K562 (cell line): ENCODE results near the gene ROMO1. TPM values are rescaled to one million over a fixed set of nuclear protein-coding genes. Genes with fewer than 3 reads are reported as not detected.

ENCODE experiments used
- ARHGAP35 ChIP-seq: fragments of 450-650 bp; IDR thresholded peaks from 2 replicates; pipeline ENCODE4 v1.6.1; 2018; ENCODE audit not compliant: partially characterized antibody
- CBX8 ChIP-seq: fragments of 200-600 bp; sonication (generic); IDR thresholded peaks from 2 replicates; pipeline ENCODE4 v1.6.1; 2012; ENCODE audit warnings: borderline replicate concordance, mixed run types, low read depth, mild to moderate bottlenecking, moderate library complexity, mixed read lengths, low read length, control low read depth, inconsistent platforms; ENCODE audit not compliant: poor library complexity, severe bottlenecking; ENCODE audit errors: extremely low read depth
- HMG20A ChIP-seq: fragments of 450-650 bp; formaldehyde crosslinking; conservative IDR thresholded peaks from 2 replicates; pipeline ENCODE4 v1.4.0; 2020; ENCODE audit warnings: mild to moderate bottlenecking, mixed read lengths
- HMGN3 ChIP-seq: IDR thresholded peaks from 2 replicates; pipeline ENCODE4 v1.6.1; 2011; ENCODE audit warnings: borderline replicate concordance, low read depth, mild to moderate bottlenecking, mixed read lengths, low read length; ENCODE audit not compliant: insufficient read length; ENCODE audit errors: extremely low read depth
- ID3 ChIP-seq, 2 experiments: fragments of 250-450 bp in 1 of 2; fragments of 450-650 bp in 1 of 2; sonication (Bioruptor Pico) in 1 of 2; IDR thresholded peaks; 2 replicates each; pipeline versions ENCODE4 v1.6.1 to v1.8.0; 2016 to 2021; ENCODE audit warnings: mild to moderate bottlenecking in 2 of 2, moderate library complexity in 2 of 2, missing compliant biosample characterization in 1 of 2, missing genetic modification characterization in 1 of 2
- IRF2 ChIP-seq: sonication (generic); formaldehyde crosslinking; IDR thresholded peaks from 2 replicates; pipeline ENCODE4 v1.8.1; 2022; ENCODE audit warnings: mild to moderate bottlenecking, missing genetic modification reagents
- MAFF ChIP-seq: IDR thresholded peaks from 2 replicates; pipeline ENCODE4 v1.6.1; 2012; ENCODE audit warnings: low read length, improper control_type of control experiment
- MAFK ChIP-seq: IDR thresholded peaks from 2 replicates; pipeline ENCODE4 v1.6.1; 2011; ENCODE audit warnings: low read length, improper control_type of control experiment
- NFRKB ChIP-seq: fragments of 450-650 bp; IDR thresholded peaks from 2 replicates; pipeline ENCODE4 v1.6.1; 2016; ENCODE audit warnings: low read depth
- POLR2A ChIP-seq: fragments of 450-650 bp; conservative IDR thresholded peaks from 2 replicates; pipeline ENCODE4 v1.6.1; 2016
- POLR2B ChIP-seq: fragments of 450-650 bp; IDR thresholded peaks from 2 replicates; pipeline ENCODE4 v1.6.1; 2018; ENCODE audit warnings: low read depth; ENCODE audit not compliant: partially characterized antibody
- RBBP5 ChIP-seq: fragments of 200-600 bp; sonication (generic); IDR thresholded peaks from 2 replicates; pipeline ENCODE4 v1.6.1; 2012; ENCODE audit warnings: borderline replicate concordance, mild to moderate bottlenecking, low read length, control low read depth, inconsistent platforms; ENCODE audit not compliant: insufficient read depth, poor library complexity, severe bottlenecking
- RBM15 ChIP-seq: fragments of 200-400 bp; formaldehyde crosslinking; IDR thresholded peaks from 2 replicates; pipeline ENCODE4 v1.6.1; 2018; ENCODE audit warnings: mild to moderate bottlenecking, low read length, moderate library complexity; ENCODE audit not compliant: insufficient read depth
- RFX5 ChIP-seq: IDR thresholded peaks from 2 replicates; pipeline ENCODE4 v1.6.1; 2011; ENCODE audit warnings: low read depth, mild to moderate bottlenecking, improper control_type of control experiment, low read length
- SNRNP70 ChIP-seq: fragments of 200-400 bp; formaldehyde crosslinking; optimal IDR thresholded peaks from 2 replicates; pipeline ENCODE3; 2017; ENCODE audit warnings: low read depth, low read length
- TCF7L2 ChIP-seq: fragments of 150-350 bp; IDR thresholded peaks from 2 replicates; pipeline ENCODE4 v1.6.1; 2016; ENCODE audit warnings: low read depth, mild to moderate bottlenecking, low read length, moderate library complexity
- TEAD2 ChIP-seq: fragments of 450-650 bp; IDR thresholded peaks from 2 replicates; pipeline ENCODE4 v1.6.1; 2016; ENCODE audit warnings: missing genetic modification characterization, control low read depth, missing compliant biosample characterization
- TRIM28 ChIP-seq: fragments of 450-650 bp; IDR thresholded peaks from 2 replicates; pipeline ENCODE4 v1.6.1; 2017
- WHSC1 ChIP-seq: IDR thresholded peaks from one replicate; pipeline ENCODE4 v1.6.1; 2012; ENCODE audit warnings: low read length, control low read depth, inconsistent platforms
- ZBTB33 ChIP-seq: sonication (generic); formaldehyde crosslinking; IDR thresholded peaks from 2 replicates; pipeline ENCODE4 v1.8.1; 2023; ENCODE audit warnings: mild to moderate bottlenecking, missing genetic modification reagents
- ZC3H11A ChIP-seq: IDR thresholded peaks from 2 replicates; pipeline ENCODE4 v1.6.1; 2012; ENCODE audit warnings: low read depth, low read length, improper control_type of control experiment
- ZFX ChIP-seq: sonication (generic); formaldehyde crosslinking; IDR thresholded peaks from 2 replicates; pipeline ENCODE4 v1.8.0; 2022; ENCODE audit warnings: mild to moderate bottlenecking, missing genetic modification reagents, moderate library complexity
- ZNF121 ChIP-seq: sonication (generic); formaldehyde crosslinking; conservative IDR thresholded peaks from 2 replicates; pipeline ENCODE4 v1.8.0; 2022; ENCODE audit warnings: missing genetic modification reagents
- ZNF184 ChIP-seq: sonication (generic); formaldehyde crosslinking; IDR thresholded peaks from 2 replicates; pipeline ENCODE4 v1.5.0; 2020; ENCODE audit warnings: missing genetic modification reagents
- ZNF197 ChIP-seq: fragments of 200-800 bp; sonication (Bioruptor generic); IDR thresholded peaks from 2 replicates; pipeline ENCODE4 v1.6.1; 2016; ENCODE audit warnings: low read depth, missing genetic modification characterization, missing compliant biosample characterization
- ZNF224 ChIP-seq: sonication (generic); formaldehyde crosslinking; IDR thresholded peaks from 2 replicates; pipeline ENCODE4 v1.8.0; 2022; ENCODE audit warnings: mild to moderate bottlenecking, missing genetic modification reagents
- ZNF282 ChIP-seq: sonication (generic); formaldehyde crosslinking; IDR thresholded peaks from 2 replicates; pipeline ENCODE4 v1.8.1; 2023; ENCODE audit warnings: missing genetic modification reagents
- ZNF324 ChIP-seq: fragments of 250-450 bp; sonication (Bioruptor Pico); IDR thresholded peaks from 2 replicates; pipeline ENCODE4 v1.4.0; 2020; ENCODE audit warnings: mild to moderate bottlenecking
- ZNF347 ChIP-seq: fragments of 450-650 bp; formaldehyde crosslinking; IDR thresholded peaks from 2 replicates; pipeline ENCODE4 v1.4.0; 2020; ENCODE audit warnings: low read depth, mild to moderate bottlenecking, moderate library complexity
- polyA plus RNA-seq, 8 experiments: library from polyadenylated mRNA; depleted of rRNA in 4 of 8; stranded (reverse) in 5 of 8; unstranded in 3 of 8; fragments of >200 nt; fragmentation: Nextera tagmentation in 2 of 8; fragmentation: Illumina TruSeq in 1 of 8; extraction: Ambion mirVana in 2 of 8; extraction: Trizol in 1 of 8; gene quantifications; 2 replicates each; pipeline versions ENCODE4 v1.2.1 to v1.2.3, GENCODE V29; 2011 to 2014; ENCODE audit warnings: inconsistent platforms in 1 of 8, missing spikeins in 1 of 8
- total RNA-seq, 7 experiments: library from RNA; depleted of rRNA in 6 of 7; stranded (reverse); fragments of >200 nt in 6 of 7; fragmentation: Illumina TruSeq in 2 of 7; extraction: Trizol in 2 of 7; gene quantifications; 2 replicates each; pipeline versions ENCODE4 v1.2.1 to v1.2.3, GENCODE V29; 2011 to 2021; ENCODE audit warnings: low replicate concordance in 1 of 7

The ROMO1 gene
- total and polyA plus RNA-seq, 9 of the 15 experiments (the other 6 are each of a cell fraction or from before 2014, with no cell fraction given): 31.8 to 741 (median 226) TPM

DNA sequence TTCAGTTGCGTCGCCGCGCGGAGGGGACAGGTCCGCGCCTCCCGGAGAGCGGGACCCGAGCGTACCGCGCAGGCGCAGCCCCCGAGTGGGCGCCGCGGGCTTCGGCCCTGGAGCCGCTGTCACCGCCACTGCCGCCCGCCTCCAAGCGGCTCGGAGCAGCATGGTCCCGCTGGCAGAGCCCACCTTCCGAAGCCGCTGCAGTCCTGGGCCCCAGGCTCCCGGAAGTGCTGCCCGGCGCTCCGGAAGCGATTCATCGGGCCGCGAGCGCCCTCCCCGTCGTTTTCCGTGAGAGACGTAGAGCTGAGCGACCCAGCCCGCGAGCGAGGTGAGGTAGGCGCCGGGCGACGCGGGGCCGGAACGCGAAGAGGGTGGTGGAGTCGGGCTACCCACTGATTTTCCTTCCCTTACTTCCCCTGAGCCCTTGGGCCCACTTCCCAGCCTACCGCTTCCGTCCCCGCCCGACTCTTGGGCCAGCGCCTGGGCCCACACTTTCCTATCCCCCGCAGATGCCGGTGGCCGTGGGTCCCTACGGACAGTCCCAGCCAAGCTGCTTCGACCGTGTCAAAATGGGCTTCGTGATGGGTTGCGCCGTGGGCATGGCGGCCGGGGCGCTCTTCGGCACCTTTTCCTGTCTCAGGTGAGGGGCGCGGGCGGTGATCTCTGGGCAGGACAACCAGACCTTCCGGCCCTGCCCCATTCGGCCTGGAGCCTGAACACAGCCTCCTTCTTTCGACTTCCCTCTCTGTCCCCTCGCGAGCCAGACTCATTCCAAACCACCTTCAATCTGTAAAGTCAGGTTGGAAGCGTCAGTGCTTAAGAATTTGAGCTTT lies at the start of gene ROMO1, which contains the start of gene NFS1 (continued):
- TF ChIP-seq ZBTB33: no peak
- no peak for TF ChIP-seq IRF2 (CRISPR knock-in tag)
- TF ChIP-seq TEAD2 (tag): no peak
- no peak for TF ChIP-seq WHSC1
- no peak for TF ChIP-seq ZNF324 (CRISPR knock-in tag)
- no peak for TF ChIP-seq NFRKB
- TF ChIP-seq ID3 (CRISPR knock-in tag; IDR thresholded peaks at IDR 0.05): no peak
- TF ChIP-seq ID3 (tag; IDR thresholded peaks at IDR 0.05): no peak
- TF ChIP-seq ZNF121 (CRISPR knock-in tag): no peak
- no peak for TF ChIP-seq ZNF197 (CRISPR knock-in tag)
- TF ChIP-seq ARHGAP35: no peak
- no peak for TF ChIP-seq TCF7L2
- no peak for TF ChIP-seq ZC3H11A
- TF ChIP-seq ZNF347 (CRISPR knock-in tag): no peak
- no peak for TF ChIP-seq TRIM28
- peak; percentile 93 for TF ChIP-seq ZFX (CRISPR knock-in tag)
- no peak for TF ChIP-seq MAFF
- no peak for TF ChIP-seq ZNF224 (CRISPR knock-in tag)
- TF ChIP-seq ZNF184: no peak
- TF ChIP-seq POLR2B: peak; percentile 60
- TF ChIP-seq POLR2A: peak; percentile 91
- no peak for TF ChIP-seq CBX8
- no peak for TF ChIP-seq HMG20A (CRISPR knock-in tag)
- no peak for TF ChIP-seq SNRNP70
- TF ChIP-seq HMGN3: peak; percentile 70
- TF ChIP-seq ZNF282 (CRISPR knock-in tag): no peak
- TF ChIP-seq MAFK: no peak
- TF ChIP-seq RBM15: no peak
- TF ChIP-seq RFX5: no peak
- peak; percentile 100 for TF ChIP-seq RBBP5
